Ovary (tissue), 9 donors: ENCODE measurements around the gene CTSO. TPM values are rescaled to one million over a fixed set of nuclear protein-coding genes. Genes with fewer than 3 reads are reported as not detected.

Experiments used
- DNase-seq, 5 donors: peaks; one replicate each; pipeline ENCODE4 v3.0.0-alpha.2; 2019 to 2020
- H3K27ac ChIP-seq, 2 donors: fragments of 200-600 bp; one replicate each; pipeline versions ENCODE4 v1.5.1 to v1.8.0; 2019 to 2022
- H3K27me3 ChIP-seq: fragments of 200-600 bp; one replicate; pipeline ENCODE4 v1.8.0; 2022
- H3K36me3 ChIP-seq: fragments of 200-600 bp; sonication (generic); one replicate; pipeline ENCODE4 v1.5.1; 2019
- H3K4me1 ChIP-seq: one replicate; pipeline ENCODE4 v1.8.1; 2013; ENCODE audit warnings: mild to moderate bottlenecking, moderate library complexity; ENCODE audit not compliant: insufficient read depth
- H3K4me3 ChIP-seq: fragments of 200-600 bp; sonication (generic); one replicate; pipeline ENCODE4 v1.5.1; 2017
- H3K9me3 ChIP-seq, 2 donors: fragments of 200-600 bp in 1 of 2; sonication (generic) in 1 of 2; one replicate each; pipeline versions ENCODE4 v1.5.1 to v1.8.1; 2013 to 2019; ENCODE audit warnings: mild to moderate bottlenecking in 1 of 2, moderate library complexity in 1 of 2
- EP300 ChIP-seq: sonication (generic); formaldehyde crosslinking; IDR thresholded peaks from one replicate; pipeline ENCODE4 v1.6.1; 2017; ENCODE audit warnings: antibody characterized with exemption
- POLR2A ChIP-seq: fragments of 450-650 bp; IDR thresholded peaks from one replicate; pipeline ENCODE4 v1.6.1; 2017; ENCODE audit warnings: antibody characterized with exemption, mild to moderate bottlenecking, moderate library complexity
- WGBS, 3 donors: extraction: QIAGEN DNeasy Blood & Tissue Kit in 1 of 3; methylation state at CpG; one replicate each; pipeline versions ENCODE4 v1.1.5 to v1.1.7; 2013 to 2017; 5-methylcytosine and 5-hydroxymethylcytosine counted together
- intact Hi-C, 4 donors: fragments of 100-400 bp; cut with DNase I; formaldehyde crosslinking; loops; one replicate each; pipeline versions ENCODE4 v1.11.0 to v1.15.1; 2022 to 2023
- polyA plus RNA-seq, 2 donors: library from polyadenylated mRNA; stranded (reverse); fragments of 200-250 nt in 1 of 2; fragments of 350-450 nt in 1 of 2; fragmentation: Illumina TruSeq in 1 of 2; extraction: RNeasy Lipid Tissue Mini Kit (QIAGEN cat#74804) in 1 of 2; gene quantifications; one replicate each; pipeline ENCODE4 v1.2.3, GENCODE V29; 2013 to 2014
- total RNA-seq, 7 donors: library from RNA; depleted of rRNA in 2 of 7; stranded (reverse); fragments of >200 nt in 2 of 7; fragmentation: NEBNext Ultra II Directional in 3 of 7; extraction: Animal tissue kit (Norgen Biotek cat#: 25700) in 3 of 7; gene quantifications; one replicate each; pipeline versions ENCODE4 v1.1.0 to v1.2.4, GENCODE V29; 2016 to 2023
- TF ChIP-seq, protein P1 (sequence below), 3 donors: fragments of 450-650 bp in 2 of 3; fragments of 200-600 bp in 1 of 3; IDR thresholded peaks; one replicate each; pipeline versions ENCODE4 v1.5.1 to v1.8.0; 2016 to 2022; ENCODE audit warnings: antibody characterized with exemption in 3 of 3, mild to moderate bottlenecking in 1 of 3
- donor health status: DM: no; HTN: no; CAD: no; lungs with moderate emphysema.
- donor health status: DM: no; HTN: no; CAD: no.
- donor health status: Bipolar disorder and iron deficiency.
- donor health status: DM: yes; HTN: yes; CAD: no.
- donor health status: DM: no; HTN: no; CAD: no.
- donor health status: DM: yes; HTN: yes; CAD: no.

The CTSO gene
- total and polyA plus RNA-seq, 9 donors = 12.0 to 58.3 (median 20.6) TPM

DNA sequence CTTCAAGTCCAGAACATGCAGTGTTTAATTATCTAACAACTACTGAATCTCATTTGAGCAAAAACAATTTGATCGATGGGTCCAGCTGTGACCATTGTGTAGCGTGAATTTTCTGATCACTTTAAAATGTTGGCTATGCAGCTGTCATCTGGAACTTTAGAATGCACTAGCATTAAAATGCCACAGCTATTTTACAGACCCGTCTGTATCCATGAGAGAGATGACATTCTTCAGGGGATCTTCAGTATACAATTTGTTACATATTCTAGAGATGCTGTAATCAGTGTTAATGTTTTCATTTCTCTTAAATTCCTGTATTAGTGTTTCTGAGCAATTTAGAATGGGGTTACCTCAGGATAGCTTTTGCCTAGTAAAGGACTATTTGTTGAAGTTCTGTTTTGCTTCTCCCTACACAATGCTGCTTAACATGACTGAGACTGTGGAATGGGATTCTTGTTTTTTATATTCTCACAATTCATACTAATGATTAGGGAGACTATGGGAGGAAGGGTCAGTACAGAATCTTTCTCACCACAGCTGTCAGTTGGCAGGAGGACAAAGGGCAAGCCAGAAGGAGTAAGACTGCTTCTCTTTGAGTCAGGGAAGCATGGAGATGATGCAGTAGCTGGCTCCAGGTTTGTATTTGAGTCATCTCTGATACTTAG lies 13.2 kb upstream of the CTSO start:
- intact Hi-C loops = no loop called here
- H3K27me3 ChIP-seq = no peaks in the 10 kb centered on the region
- H3K9me3 ChIP-seq = no peaks in the 10 kb centered on the region
- H3K4me1 ChIP-seq = no peaks in the 10 kb centered on the region
- no peak for DNase-seq
- H3K4me3 ChIP-seq = no peak overlapping the region
- no peaks in the 10 kb centered on the region for H3K36me3 ChIP-seq
- no peak overlapping the region for H3K27ac ChIP-seq
- 23 to 59% (median 43%) methylated on average over 3 of the region's 3 CpGs for WGBS, 3 donors
- TF ChIP-seq POLR2A (no peak), EP300 (no peak)
- TF ChIP-seq, protein P1, sequence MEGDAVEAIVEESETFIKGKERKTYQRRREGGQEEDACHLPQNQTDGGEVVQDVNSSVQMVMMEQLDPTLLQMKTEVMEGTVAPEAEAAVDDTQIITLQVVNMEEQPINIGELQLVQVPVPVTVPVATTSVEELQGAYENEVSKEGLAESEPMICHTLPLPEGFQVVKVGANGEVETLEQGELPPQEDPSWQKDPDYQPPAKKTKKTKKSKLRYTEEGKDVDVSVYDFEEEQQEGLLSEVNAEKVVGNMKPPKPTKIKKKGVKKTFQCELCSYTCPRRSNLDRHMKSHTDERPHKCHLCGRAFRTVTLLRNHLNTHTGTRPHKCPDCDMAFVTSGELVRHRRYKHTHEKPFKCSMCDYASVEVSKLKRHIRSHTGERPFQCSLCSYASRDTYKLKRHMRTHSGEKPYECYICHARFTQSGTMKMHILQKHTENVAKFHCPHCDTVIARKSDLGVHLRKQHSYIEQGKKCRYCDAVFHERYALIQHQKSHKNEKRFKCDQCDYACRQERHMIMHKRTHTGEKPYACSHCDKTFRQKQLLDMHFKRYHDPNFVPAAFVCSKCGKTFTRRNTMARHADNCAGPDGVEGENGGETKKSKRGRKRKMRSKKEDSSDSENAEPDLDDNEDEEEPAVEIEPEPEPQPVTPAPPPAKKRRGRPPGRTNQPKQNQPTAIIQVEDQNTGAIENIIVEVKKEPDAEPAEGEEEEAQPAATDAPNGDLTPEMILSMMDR (IDR thresholded peaks at IDR 0.05) = no peak

DNA sequence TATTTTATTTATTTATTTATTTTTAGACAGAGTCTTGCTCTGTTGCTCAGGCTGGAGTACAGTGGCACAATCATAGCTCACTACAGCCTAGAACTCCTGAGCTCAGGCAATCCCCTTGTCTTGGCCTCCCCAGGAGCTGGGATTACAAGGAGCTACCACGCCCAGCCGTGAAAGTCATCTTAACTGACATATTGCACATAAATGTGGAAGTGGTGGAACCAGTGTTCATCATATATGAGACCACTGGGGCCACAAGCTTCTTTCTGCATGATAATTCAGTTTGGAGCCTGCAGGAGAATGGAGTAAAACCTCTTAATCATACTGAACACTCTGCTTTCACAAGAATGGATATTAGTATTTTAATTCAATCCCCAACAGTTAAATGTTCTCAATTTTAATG lies 12.5 kb upstream of the CTSO start:
- WGBS, 3 donors = 93 to 96% (median 93%) methylated on average over 2 of the region's 2 CpGs
- Histone ChIP-seq H3K27me3 (no peaks in the 10 kb centered on the region), H3K4me1 (no peaks in the 10 kb centered on the region), H3K9me3 (no peaks in the 10 kb centered on the region), H3K27ac (no peak overlapping the region), H3K36me3 (no peaks in the 10 kb centered on the region), H3K4me3 (no peak overlapping the region)
- intact Hi-C loops = no loop called here
- TF ChIP-seq POLR2A (no peak), EP300 (no peak)
- TF ChIP-seq, protein P1 (IDR thresholded peaks at IDR 0.05) = no peak
- DNase-seq = no peak

DNA sequence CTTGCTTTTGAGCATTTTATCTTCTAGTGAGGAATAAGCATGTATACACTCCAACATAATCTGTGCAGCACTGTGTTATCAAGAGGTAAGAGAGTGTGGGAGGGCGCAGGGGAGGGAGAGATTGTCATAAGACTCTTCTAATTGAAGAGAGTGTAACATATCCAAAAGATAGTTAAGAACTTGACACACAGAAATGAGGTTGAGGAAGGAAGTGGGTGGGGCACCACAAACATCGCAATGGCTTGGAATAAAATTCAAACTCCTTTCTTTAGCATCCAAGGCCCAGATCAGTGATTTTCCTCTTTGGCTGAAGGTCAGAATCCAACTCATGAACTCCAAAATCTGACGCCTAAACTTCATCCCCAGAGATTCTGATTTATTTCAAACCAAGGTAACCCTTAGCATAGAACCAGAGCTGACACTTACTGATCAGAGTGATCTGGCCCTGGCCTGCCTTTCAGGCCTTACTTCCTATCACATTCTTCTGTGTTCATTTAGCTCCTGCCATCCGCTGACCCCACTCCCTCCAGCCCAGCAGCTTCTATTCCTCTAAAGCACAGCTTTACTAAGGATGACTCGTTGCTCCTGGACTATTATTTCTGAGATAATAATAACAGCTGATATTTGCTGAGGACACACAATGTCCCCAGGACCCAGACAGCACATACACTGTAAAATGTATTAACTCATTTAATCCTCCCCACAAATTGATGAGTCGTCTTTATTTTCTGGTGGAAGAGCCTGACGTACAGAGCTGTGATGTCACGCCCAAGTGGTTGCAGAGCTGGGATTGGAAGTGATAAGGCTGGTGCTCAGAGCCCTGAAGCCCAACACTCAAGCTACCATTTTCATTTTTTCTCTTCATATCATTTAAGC lies 10.6 kb upstream of the CTSO start:
- Histone ChIP-seq H3K27ac (no peak overlapping the region), H3K36me3 (no peaks in the 10 kb centered on the region), H3K27me3 (no peaks in the 10 kb centered on the region), H3K9me3 (no peaks in the 10 kb centered on the region), H3K4me3 (no peak overlapping the region), H3K4me1 (no peaks in the 10 kb centered on the region)
- TF ChIP-seq, protein P1 (IDR thresholded peaks at IDR 0.05) = no peak
- no peak for TF ChIP-seq EP300
- no peak for TF ChIP-seq POLR2A
- WGBS, 3 donors = 58 to 60% (median 59%) methylated on average over 8 of the region's 8 CpGs
- no peak for DNase-seq
- intact Hi-C loops = no loop called here

DNA sequence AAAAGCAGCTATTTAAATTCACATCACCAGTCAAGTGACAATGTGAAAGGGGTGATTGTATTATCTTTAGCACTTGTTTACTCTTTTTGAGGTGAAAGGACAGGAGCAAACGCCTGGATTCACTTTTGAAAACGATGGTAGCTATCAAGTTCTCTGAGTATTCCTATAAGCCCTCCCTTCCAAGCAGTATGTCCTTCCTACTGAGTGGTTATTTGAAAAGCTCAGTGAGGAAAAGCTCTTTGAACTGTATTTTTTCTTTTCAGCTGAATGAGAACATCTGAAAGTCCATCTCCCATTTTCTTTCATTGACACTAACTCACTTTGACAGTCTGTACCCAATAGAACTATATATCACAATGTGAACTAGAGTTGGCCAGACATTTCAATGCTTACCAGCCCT lies 9.1 kb upstream of the CTSO start:
- TF ChIP-seq, protein P1 (IDR thresholded peaks at IDR 0.05) = no peak
- TF ChIP-seq POLR2A (no peak), EP300 (no peak)
- no peak for DNase-seq
- Histone ChIP-seq H3K27me3 (no peaks in the 10 kb centered on the region), H3K4me3 (no peak overlapping the region), H3K27ac (no peak overlapping the region), H3K36me3 (no peaks in the 10 kb centered on the region), H3K4me1 (no peaks in the 10 kb centered on the region), H3K9me3 (no peaks in the 10 kb centered on the region)
- intact Hi-C loops = no loop called here
- WGBS, 3 donors = 69 to 82% (median 71%) methylated on average over 2 of the region's 2 CpGs
